Endothelial cell of umbilical vein (primary cell): ENCODE data around the gene CEBPB. TPM values are rescaled to one million over a fixed set of nuclear protein-coding genes. Genes with fewer than 3 reads are reported as not detected.

Source experiments
- BruUV-seq: library from RNA; stranded (reverse); fragments of 400-500 nt; replicated peaks from 2 replicates; lab custom pipeline; 2021; lab: Mats Ljungman, UMichigan
- CTCF ChIA-PET: fragments of 300-600, 350-600 bp; sonication (Branson Sonifier 250); formaldehyde crosslinking; loops from one replicate; lab custom pipeline; 2021; ENCODE audit warnings: antibody characterized with exemption, inconsistent platforms; lab: Charles Lee
- POLR2A ChIA-PET: fragments of 300-600, 350-600 bp; sonication (Branson Sonifier 250); formaldehyde crosslinking; loops from one replicate; lab custom pipeline; 2021; ENCODE audit warnings: antibody characterized with exemption, inconsistent platforms; lab: Charles Lee
- DNase-seq: peaks from one replicate; pipeline ENCODE4 v3.0.0-alpha.2; 2011; ENCODE audit warnings: low read depth, low spot score
- FAIRE-seq: peaks from 2 replicates; lab custom pipeline; 2011; peaks lifted over from hg19 to GRCh38; lab: Jason Lieb, UNC
- H2AFZ ChIP-seq: 2 replicates; pipeline ENCODE4 v1.6.0; 2012; ENCODE audit warnings: low read depth, low read length, control low read depth, inconsistent platforms
- H3K27ac ChIP-seq: 2 replicates; pipeline ENCODE4 v1.5.1; 2011; ENCODE audit warnings: low read depth, mild to moderate bottlenecking, control low read depth, low read length, moderate library complexity; ENCODE audit not compliant: insufficient read depth
- H3K27me3 ChIP-seq, 2 experiments: 2 replicates each; pipeline versions ENCODE4 v1.6.0 to v1.6.1; 2011; ENCODE audit warnings: low read length in 2 of 2, mixed read lengths in 1 of 2; ENCODE audit not compliant: control insufficient read depth in 2 of 2, insufficient read depth in 2 of 2
- H3K36me3 ChIP-seq, 2 experiments: 2 replicates in 1 of 2; 3 replicates in 1 of 2; pipeline ENCODE4 v1.5.1; 2011; ENCODE audit warnings: low read length in 2 of 2, mild to moderate bottlenecking in 1 of 2, moderate library complexity in 1 of 2; ENCODE audit not compliant: control insufficient read depth in 2 of 2, insufficient read depth in 2 of 2; ENCODE audit errors: extremely low read depth in 1 of 2
- H3K4me1 ChIP-seq: 3 replicates; pipeline ENCODE4 v1.5.1; 2011; ENCODE audit warnings: mild to moderate bottlenecking, low read length; ENCODE audit not compliant: control insufficient read depth, insufficient read depth; ENCODE audit errors: extremely low read depth
- H3K4me2 ChIP-seq: 2 replicates; pipeline ENCODE4 v1.6.1; 2011; ENCODE audit warnings: low read length, control low read depth, mixed read lengths; ENCODE audit not compliant: insufficient read depth
- H3K4me3 ChIP-seq, 3 experiments: fragments of 200-600 bp in 1 of 3; sonication (generic), shearing (Covaris generic) in 1 of 3; replicated peaks in 1 of 3; 2 replicates each; pipeline ENCODE4 v1.5.1; 2011 to 2016; ENCODE audit warnings: control low read depth in 3 of 3, low read length in 3 of 3, mild to moderate bottlenecking in 2 of 3, inconsistent platforms in 1 of 3, low read depth in 1 of 3, moderate library complexity in 1 of 3; ENCODE audit not compliant: insufficient read depth in 1 of 3
- H3K79me2 ChIP-seq: 2 replicates; pipeline ENCODE4 v1.6.0; 2012; ENCODE audit warnings: low read length, inconsistent platforms; ENCODE audit not compliant: control insufficient read depth, insufficient read depth
- H3K9ac ChIP-seq: replicated peaks from 2 replicates; pipeline ENCODE3; 2011; ENCODE audit warnings: low read length, control low read depth; ENCODE audit not compliant: insufficient read depth; ENCODE audit errors: extremely low read depth
- H3K9me1 ChIP-seq: replicated peaks from 3 replicates; pipeline ENCODE4 v1.6.0; 2011; ENCODE audit warnings: mild to moderate bottlenecking, low read length; ENCODE audit not compliant: control insufficient read depth, insufficient read depth; ENCODE audit errors: extremely low read depth
- H3K9me3 ChIP-seq: replicated peaks from 2 replicates; pipeline ENCODE4 v1.5.1; 2012; ENCODE audit warnings: low read length, inconsistent platforms; ENCODE audit not compliant: control insufficient read depth, insufficient read depth
- H4K20me1 ChIP-seq: replicated peaks from 2 replicates; pipeline ENCODE3; 2011; ENCODE audit warnings: mild to moderate bottlenecking, low read length; ENCODE audit not compliant: control insufficient read depth, insufficient read depth; ENCODE audit errors: extremely low read depth
- EZH2 ChIP-seq: IDR thresholded peaks from 2 replicates; pipeline ENCODE4 v1.6.1; 2012; ENCODE audit warnings: borderline replicate concordance, low read depth, mild to moderate bottlenecking, moderate library complexity, low read length, inconsistent platforms; ENCODE audit not compliant: severe bottlenecking
- GATA2 ChIP-seq: IDR thresholded peaks from 2 replicates; pipeline ENCODE4 v1.7.0; 2011; ENCODE audit warnings: low read depth, mild to moderate bottlenecking, moderate library complexity, mixed read lengths, low read length; ENCODE audit not compliant: insufficient read length, insufficient read depth
- JUN ChIP-seq: IDR thresholded peaks from 2 replicates; pipeline ENCODE4 v1.6.1; 2011; ENCODE audit warnings: borderline replicate concordance, low read depth; ENCODE audit not compliant: insufficient read length, insufficient read depth
- MAX ChIP-seq: IDR thresholded peaks from 2 replicates; pipeline ENCODE4 v1.6.1; 2011; ENCODE audit not compliant: insufficient read depth, insufficient read length
- MYC ChIP-seq: IDR thresholded peaks from one replicate; pipeline ENCODE4 v1.6.1; 2011; ENCODE audit warnings: mild to moderate bottlenecking, low read depth, low read length
- POLR2A ChIP-seq: IDR thresholded peaks from 2 replicates; pipeline ENCODE4 v1.6.1; 2012; ENCODE audit warnings: low read depth, mild to moderate bottlenecking, control low read depth, low read length
- POLR2AphosphoS5 ChIP-seq: IDR thresholded peaks from 2 replicates; pipeline ENCODE4 v1.6.1; 2012; ENCODE audit warnings: low read depth, mild to moderate bottlenecking, control low read depth, low read length, moderate library complexity; ENCODE audit not compliant: insufficient read depth
- dilution Hi-C: fragments of 300-500 bp; cut with MboI; formaldehyde crosslinking; loops from one replicate; pipeline ENCODE4 v1.15.0; 2019; ENCODE audit warnings: low sequenced_read_pairs; ENCODE audit not compliant: extremely low pct_ligation_motif_present
- intact Hi-C: fragments of 100-400 bp; cut with micrococcal nuclease; formaldehyde crosslinking; loops from one replicate; pipeline ENCODE4 v1.10.0; 2022
- polyA plus RNA-seq, 4 experiments: library from polyadenylated mRNA; depleted of rRNA in 3 of 4; stranded (reverse) in 3 of 4; unstranded in 1 of 4; fragments of >200 nt; gene quantifications; 2 replicates each; pipeline versions ENCODE4 v1.2.1 to v1.2.3, GENCODE V29; 2011 to 2012; ENCODE audit warnings: missing spikeins in 1 of 4
- total RNA-seq: library from RNA; stranded (reverse); gene quantifications from 2 replicates; pipeline ENCODE4 v1.2.3, GENCODE V29; 2021
- TF ChIP-seq, protein P1 (sequence below), 2 donors: IDR thresholded peaks; 1 replicate in 1 of 2; 2 replicates in 1 of 2; pipeline ENCODE4 v1.5.1; 2011; ENCODE audit warnings: low read length in 2 of 2, mild to moderate bottlenecking in 2 of 2, moderate library complexity in 2 of 2, control low read depth in 1 of 2, inconsistent platforms in 1 of 2, low read depth in 1 of 2; ENCODE audit not compliant: insufficient read depth in 1 of 2; ENCODE audit errors: extremely low read depth in 1 of 2

The CEBPB gene
- total and polyA plus RNA-seq, 2 donors (not counting 3 experiments of a cell fraction or from before 2014, with no cell fraction given), result 3.7 to 11.4 TPM

- no peaks in the 10 kb centered on the region for H3K9me1 ChIP-seq
- ChIA-PET POLR2A (no interaction called here), CTCF (interaction anchor here (0.7 to 5.5 kb wide), 10 partner anchors 212 to 607 kb away, joined by 3 to 52 read pairs (median 4); partner anchors contain the start of gene BCAS4)
- H3K4me2 ChIP-seq, result no peak overlapping the region
- H3K79me2 ChIP-seq, result peaks cover 1% of the 10 kb centered on the region
- FAIRE-seq, result no peak
- H2AFZ ChIP-seq, result no peak overlapping the region
- peaks cover 2% of the 10 kb centered on the region for H3K4me1 ChIP-seq
- TF ChIP-seq, protein P1, sequence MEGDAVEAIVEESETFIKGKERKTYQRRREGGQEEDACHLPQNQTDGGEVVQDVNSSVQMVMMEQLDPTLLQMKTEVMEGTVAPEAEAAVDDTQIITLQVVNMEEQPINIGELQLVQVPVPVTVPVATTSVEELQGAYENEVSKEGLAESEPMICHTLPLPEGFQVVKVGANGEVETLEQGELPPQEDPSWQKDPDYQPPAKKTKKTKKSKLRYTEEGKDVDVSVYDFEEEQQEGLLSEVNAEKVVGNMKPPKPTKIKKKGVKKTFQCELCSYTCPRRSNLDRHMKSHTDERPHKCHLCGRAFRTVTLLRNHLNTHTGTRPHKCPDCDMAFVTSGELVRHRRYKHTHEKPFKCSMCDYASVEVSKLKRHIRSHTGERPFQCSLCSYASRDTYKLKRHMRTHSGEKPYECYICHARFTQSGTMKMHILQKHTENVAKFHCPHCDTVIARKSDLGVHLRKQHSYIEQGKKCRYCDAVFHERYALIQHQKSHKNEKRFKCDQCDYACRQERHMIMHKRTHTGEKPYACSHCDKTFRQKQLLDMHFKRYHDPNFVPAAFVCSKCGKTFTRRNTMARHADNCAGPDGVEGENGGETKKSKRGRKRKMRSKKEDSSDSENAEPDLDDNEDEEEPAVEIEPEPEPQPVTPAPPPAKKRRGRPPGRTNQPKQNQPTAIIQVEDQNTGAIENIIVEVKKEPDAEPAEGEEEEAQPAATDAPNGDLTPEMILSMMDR (IDR thresholded peaks at IDR 0.05; ENCODE audit: extremely low read depth in 1 of 2, insufficient read depth in 1 of 2, low read depth in 1 of 2, low read length in 2 of 2), result no peak
- TF ChIP-seq GATA2, result no peak
- TF ChIP-seq MYC, result no peak
- no peak for TF ChIP-seq JUN
- TF ChIP-seq EZH2, result no peak
- no peak for TF ChIP-seq POLR2AphosphoS5
- no peak for TF ChIP-seq MAX
- TF ChIP-seq POLR2A, result no peak
- intact Hi-C loops (loop anchor here (2.0 kb wide), 1 partner anchor 557 kb away; no protein-coding TSS in a partner anchor), dilution Hi-C loops (no loop called here)
- H3K9me3 ChIP-seq, result no peaks in the 10 kb centered on the region
- peaks cover 0 to 2% of the 10 kb centered on the region in 2 experiments for H3K27me3 ChIP-seq
- H3K4me3 ChIP-seq, result no peak overlapping the region
- H4K20me1 ChIP-seq, result no peaks in the 10 kb centered on the region
- no peak overlapping the region for H3K9ac ChIP-seq
- H3K36me3 ChIP-seq, result no peaks in the 10 kb centered on the region
- no TSS peak for BruUV-seq
- H3K27ac ChIP-seq, result no peak overlapping the region
- DNase-seq, result no peak
These were observed 3.1 kb upstream of the CEBPB start for GRCh38 chr20:50187403-50188051.
